ENCODE data around the gene HTR1E. TPM values are rescaled to one million over a fixed set of nuclear protein-coding genes. Genes with fewer than 3 reads are reported as not detected.
"Not testable (repeated sequence)": the region's sequence is repeated elsewhere in the genome, so short reads cannot be mapped to it uniquely, and the experiment has no call there.

The HTR1E gene
- polyA plus RNA-seq, 3 donors from 2014 or later: not detected

DNA sequence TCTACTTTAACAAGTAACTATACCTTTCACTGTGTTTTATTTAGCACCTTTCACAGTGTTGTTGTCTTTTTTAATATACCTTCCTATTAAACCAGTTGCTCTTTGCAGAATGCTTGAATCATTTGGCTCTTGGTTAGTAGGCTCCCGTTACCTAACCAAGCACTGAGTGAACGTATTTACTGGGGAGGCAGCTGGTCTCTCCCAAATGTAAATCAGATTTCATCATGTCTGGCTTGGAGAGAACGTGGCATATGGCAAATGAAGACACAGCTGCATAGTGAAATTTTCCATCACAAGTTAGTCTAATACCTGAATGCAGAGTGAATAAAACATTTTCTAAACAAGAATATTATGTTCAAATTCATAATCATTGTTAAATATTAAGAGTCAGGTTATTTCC is 12.4 kb downstream of the HTR1E start:
- Mint-ChIP-seq H3K27me3 (ENCODE audit: low read depth in 3 of 3) (no peaks in the 10 kb centered on the region), H3K27ac (no peak overlapping the region), H3K36me3 (no peaks in the 10 kb centered on the region), H3K4me3 (no peak overlapping the region), H3K9me3 (peaks cover 0 to 3% (median 0%) of the 10 kb centered on the region in 6 donors), H3K4me1 (no peaks in the 10 kb centered on the region)
- DNase-seq: no peak

DNA sequence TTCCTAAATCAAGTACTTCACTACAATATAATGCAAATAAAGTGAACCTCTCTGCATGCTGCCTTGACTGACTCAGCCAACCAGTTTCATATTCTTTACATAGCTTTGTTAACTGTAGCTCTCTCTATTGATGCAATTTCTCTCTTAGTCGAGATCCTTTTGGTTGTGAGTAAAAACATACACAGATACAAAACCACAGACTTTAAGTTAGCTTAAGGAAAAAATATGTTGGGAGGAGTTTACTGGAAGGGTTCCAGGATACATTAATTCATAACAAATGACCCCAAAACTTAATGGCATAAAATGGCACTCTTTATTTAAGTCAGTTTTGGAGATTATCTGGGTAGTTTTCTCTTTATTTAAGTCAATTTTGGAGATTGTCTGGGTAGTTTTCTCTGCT is 15.7 kb downstream of the HTR1E start:
- Mint-ChIP-seq H3K27me3 (ENCODE audit: low read depth in 3 of 3) (no peaks in the 10 kb centered on the region), H3K36me3 (no peaks in the 10 kb centered on the region), H3K4me3 (no peak overlapping the region), H3K9me3 (peaks cover 0 to 5% (median under 1%) of the 10 kb centered on the region in 6 donors), H3K4me1 (no peaks in the 10 kb centered on the region), H3K27ac (no peak overlapping the region)
- no peak for DNase-seq

DNA sequence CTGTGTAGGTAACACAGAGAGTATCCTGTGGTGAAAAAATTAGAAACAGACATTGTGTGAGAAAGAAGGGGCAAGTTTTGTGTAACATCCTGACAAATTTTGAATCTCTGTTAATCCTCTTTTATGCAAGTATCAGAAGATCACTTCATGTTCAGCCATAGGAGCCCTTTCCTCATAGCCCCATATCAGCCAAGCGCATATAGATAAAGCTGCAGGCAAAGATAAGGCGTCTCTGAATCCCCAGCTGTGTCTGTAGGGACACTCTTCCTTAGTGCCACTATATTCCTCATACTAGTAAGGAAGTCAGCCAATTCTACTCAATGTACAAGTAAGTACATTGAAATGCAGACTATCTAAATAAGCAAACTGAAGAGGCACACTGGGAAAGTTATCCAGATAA is 22.3 kb downstream of the HTR1E start:
- Mint-ChIP-seq H3K36me3 (no peaks in the 10 kb centered on the region), H3K4me1 (no peaks in the 10 kb centered on the region), H3K27ac (no peak overlapping the region), H3K27me3 (ENCODE audit: low read depth in 3 of 3) (peaks cover 0 to 1% (median 0%) of the 10 kb centered on the region in 3 donors), H3K9me3 (peaks cover 0 to 7% (median 2%) of the 10 kb centered on the region in 6 donors), H3K4me3 (no peak overlapping the region)
- DNase-seq: no peak

DNA sequence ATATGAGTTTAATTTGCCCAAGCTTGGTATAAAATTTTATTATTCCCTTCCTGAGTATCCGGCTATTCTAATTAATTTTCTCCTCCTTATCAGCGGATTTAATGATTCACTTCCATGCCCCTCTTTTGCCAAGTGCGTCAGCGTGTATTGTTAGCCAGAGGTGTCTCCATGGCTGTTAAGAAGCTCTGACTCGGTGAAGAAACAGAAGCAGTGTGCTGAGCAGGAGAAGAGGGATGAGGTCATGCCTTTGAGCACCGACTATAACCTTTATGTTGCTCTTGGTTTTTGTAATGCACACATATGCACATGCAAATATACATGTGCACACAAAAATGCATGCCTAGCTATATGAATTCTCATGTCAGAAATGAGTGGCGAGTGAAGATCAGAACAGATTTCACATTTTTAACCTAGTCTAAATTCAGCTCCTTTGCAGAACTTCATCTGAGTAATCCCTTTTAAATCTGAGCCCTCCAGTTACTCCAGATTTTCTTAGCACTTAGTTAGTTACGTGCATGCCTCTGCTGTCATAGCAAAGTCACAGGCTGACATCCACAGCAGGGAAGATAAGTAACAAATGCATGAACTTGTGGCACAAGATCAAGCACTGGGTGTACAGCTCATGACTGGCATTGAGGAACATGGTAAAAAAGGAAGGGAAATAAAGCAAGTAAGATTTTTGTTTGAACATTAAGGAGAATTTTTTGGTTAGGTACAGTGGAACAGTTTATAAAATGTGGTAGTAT is 24.3 kb downstream of the HTR1E start:
- H3K4me1 Mint-ChIP-seq: no peaks in the 10 kb centered on the region
- H3K9me3 Mint-ChIP-seq: peaks cover 0 to 7% (median 0%) of the 10 kb centered on the region in 6 donors
- H3K4me3 Mint-ChIP-seq: no peak overlapping the region
- no peaks in the 10 kb centered on the region for H3K36me3 Mint-ChIP-seq
- H3K27me3 Mint-ChIP-seq (ENCODE audit: low read depth in 3 of 3): peaks cover 0 to 1% (median 0%) of the 10 kb centered on the region in 3 donors
- no peak overlapping the region for H3K27ac Mint-ChIP-seq
- DNase-seq: no peak

DNA sequence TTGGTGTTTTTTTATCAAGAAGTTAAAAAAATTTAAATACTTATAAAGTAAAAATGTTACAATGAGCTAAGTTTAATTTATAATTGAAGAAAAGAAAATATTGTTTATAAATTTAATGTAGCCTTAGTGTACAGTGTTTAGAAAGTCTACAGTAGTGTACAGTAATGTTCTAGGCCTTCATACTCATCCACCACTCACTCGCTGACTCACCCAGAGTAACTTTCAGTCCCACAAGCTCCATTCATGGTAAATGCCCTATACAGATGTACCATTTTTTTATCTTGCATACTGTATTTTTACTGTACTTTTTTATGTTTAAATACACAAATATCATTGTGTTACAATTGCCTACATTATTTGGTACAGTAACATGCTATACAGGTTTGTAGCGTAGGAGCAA is 26.0 kb downstream of the HTR1E start:
- Mint-ChIP-seq H3K27ac (no peak overlapping the region), H3K4me3 (no peak overlapping the region), H3K36me3 (no peaks in the 10 kb centered on the region), H3K27me3 (ENCODE audit: low read depth in 3 of 3) (peaks cover 0 to 1% (median 0%) of the 10 kb centered on the region in 3 donors), H3K4me1 (no peaks in the 10 kb centered on the region), H3K9me3 (peaks cover 0 to 7% (median 0%) of the 10 kb centered on the region in 6 donors)
- no peak for DNase-seq

DNA sequence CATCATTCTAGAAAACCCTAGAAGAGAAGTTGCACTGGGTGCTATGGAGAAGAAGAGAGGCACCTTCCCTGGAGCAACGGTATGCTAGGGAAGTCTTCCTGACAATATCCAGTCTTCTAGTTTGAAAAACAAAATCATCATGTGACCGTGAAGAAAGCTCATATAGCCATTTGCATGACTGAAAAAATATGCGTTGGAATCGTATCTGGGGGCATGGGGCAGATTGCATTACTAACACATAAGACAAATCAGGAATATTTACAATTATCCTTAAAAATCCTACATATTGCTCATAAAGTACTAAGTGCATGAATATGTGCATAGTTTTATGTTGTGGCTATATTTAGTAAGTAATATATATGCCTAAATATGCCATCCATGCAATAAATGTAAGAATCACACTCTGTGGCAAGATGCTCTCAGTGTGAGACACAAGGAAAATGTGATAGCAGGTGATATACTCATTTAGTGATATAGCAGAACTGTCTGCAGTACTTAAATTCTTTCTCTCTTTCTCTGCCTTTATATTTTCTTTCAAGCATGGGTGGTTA is 26.8 kb downstream of the HTR1E start:
- Mint-ChIP-seq H3K36me3 (no peaks in the 10 kb centered on the region), H3K4me3 (no peak overlapping the region), H3K27ac (no peak overlapping the region), H3K4me1 (no peaks in the 10 kb centered on the region), H3K9me3 (peaks cover 0 to 7% (median under 1%) of the 10 kb centered on the region in 6 donors), H3K27me3 (ENCODE audit: low read depth in 3 of 3) (peaks cover 0 to 4% (median 0%) of the 10 kb centered on the region in 3 donors)
- DNase-seq: no peak

DNA sequence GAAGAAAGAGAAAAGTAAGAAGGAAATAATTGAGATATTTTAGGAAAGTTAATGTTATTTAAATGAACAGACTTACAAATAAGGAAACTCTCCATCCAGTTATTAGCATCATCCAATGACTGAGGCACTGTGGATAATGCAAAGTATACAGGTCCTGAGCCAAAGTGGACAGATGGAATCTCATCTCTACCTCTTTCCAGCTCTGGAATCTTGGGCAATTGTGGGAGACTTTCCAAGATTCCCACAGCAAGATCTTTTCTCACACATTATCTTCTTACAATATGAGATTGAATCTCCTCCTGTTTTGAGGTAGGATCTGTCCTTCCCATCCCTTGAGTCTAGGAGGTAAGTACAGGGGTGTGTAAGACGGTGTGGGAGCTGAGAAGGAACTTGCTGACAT is 28.9 kb downstream of the HTR1E start:
- H3K9me3 Mint-ChIP-seq: peaks cover 0 to 5% (median under 1%) of the 10 kb centered on the region in 6 donors
- H3K4me3 Mint-ChIP-seq: no peak overlapping the region
- no peaks in the 10 kb centered on the region for H3K36me3 Mint-ChIP-seq
- H3K27ac Mint-ChIP-seq: no peak overlapping the region
- no peaks in the 10 kb centered on the region for H3K4me1 Mint-ChIP-seq
- H3K27me3 Mint-ChIP-seq (ENCODE audit: low read depth in 3 of 3): peaks cover 0 to 4% (median 0%) of the 10 kb centered on the region in 3 donors
- no peak for DNase-seq

DNA sequence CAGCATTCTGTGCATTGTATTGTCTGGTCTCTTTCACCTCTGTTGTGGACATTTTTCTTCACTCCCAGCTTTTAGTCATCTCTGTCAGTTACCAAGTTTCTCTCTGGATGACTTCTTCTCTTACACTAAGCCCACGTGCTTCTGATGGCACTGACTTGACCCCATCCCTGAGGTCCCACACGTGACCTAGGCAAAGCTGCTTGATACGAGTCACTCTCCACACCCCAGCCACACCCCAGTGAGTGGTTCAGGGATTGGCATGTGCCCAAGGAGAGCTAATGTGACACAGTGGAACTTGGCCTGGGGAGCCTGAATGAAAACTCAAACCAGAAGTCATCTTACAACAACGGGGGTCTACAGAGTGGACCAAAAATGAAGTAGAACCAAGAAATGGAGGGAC is 32.2 kb downstream of the HTR1E start:
- H3K9me3 Mint-ChIP-seq: peaks cover 0 to 5% (median under 1%) of the 10 kb centered on the region in 6 donors

DNA sequence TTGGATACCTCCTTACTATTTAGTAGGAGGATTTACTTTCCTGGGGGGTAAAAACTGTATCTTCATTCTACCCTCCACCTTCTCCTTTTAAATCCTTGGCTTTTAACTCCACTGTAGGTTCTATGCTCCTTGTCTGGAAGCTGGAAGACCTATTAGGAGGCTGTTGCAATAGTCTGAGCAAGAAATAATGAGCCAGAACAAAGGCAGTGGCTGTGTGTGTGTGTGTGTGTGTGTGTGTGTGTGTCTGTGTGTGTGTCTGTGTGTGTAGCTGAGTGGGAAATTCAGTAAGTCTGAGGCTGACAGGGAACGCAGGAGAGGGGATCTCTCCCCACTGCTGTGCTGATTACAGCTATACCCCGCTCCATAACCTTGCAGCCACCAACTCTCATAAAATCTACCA is 35.8 kb downstream of the HTR1E start:
- DNase-seq: no peak
- H3K4me3 Mint-ChIP-seq: no peak overlapping the region
- no peaks in the 10 kb centered on the region for H3K4me1 Mint-ChIP-seq
- no peak overlapping the region for H3K27ac Mint-ChIP-seq
- H3K36me3 Mint-ChIP-seq: no peaks in the 10 kb centered on the region
- H3K9me3 Mint-ChIP-seq: peaks cover 0 to 3% (median 1%) of the 10 kb centered on the region in 6 donors
- peaks cover 0 to 4% (median 2%) of the 10 kb centered on the region in 3 donors for H3K27me3 Mint-ChIP-seq (ENCODE audit: low read depth in 3 of 3)

More for the DNA sequence above, 32.2 kb downstream of the HTR1E start:
- no peak for DNase-seq
- Mint-ChIP-seq H3K4me3 (no peak overlapping the region), H3K4me1 (no peaks in the 10 kb centered on the region), H3K27me3 (ENCODE audit: low read depth in 3 of 3) (peaks cover 0 to 2% (median 0%) of the 10 kb centered on the region in 3 donors), H3K27ac (no peak overlapping the region), H3K36me3 (no peaks in the 10 kb centered on the region)

DNA sequence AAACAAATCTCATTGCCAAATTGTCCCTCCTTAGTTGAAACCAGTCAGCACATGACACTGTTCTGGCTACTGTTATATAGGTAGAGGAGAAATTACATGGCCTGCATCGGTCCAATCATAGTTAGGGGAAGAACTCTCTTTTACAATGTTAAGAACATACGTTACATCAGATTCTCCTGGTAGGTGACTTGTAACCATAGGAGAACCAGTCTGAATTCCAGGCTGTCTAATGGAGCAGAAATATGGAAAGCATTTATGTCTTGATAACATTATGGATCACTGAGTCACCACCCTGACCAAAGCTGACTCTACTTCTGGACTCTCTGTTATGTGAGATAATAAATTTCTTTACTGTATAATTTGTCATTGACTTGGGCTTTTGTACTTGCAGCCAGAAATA is 40.9 kb downstream of the HTR1E start:
- Mint-ChIP-seq H3K36me3 (no peaks in the 10 kb centered on the region), H3K27ac (no peak overlapping the region), H3K9me3 (peaks cover 0 to 3% (median under 1%) of the 10 kb centered on the region in 6 donors), H3K27me3 (ENCODE audit: low read depth in 3 of 3) (peaks cover 0 to 4% (median 2%) of the 10 kb centered on the region in 3 donors), H3K4me1 (no peaks in the 10 kb centered on the region), H3K4me3 (no peak overlapping the region)
- DNase-seq: no peak

DNA sequence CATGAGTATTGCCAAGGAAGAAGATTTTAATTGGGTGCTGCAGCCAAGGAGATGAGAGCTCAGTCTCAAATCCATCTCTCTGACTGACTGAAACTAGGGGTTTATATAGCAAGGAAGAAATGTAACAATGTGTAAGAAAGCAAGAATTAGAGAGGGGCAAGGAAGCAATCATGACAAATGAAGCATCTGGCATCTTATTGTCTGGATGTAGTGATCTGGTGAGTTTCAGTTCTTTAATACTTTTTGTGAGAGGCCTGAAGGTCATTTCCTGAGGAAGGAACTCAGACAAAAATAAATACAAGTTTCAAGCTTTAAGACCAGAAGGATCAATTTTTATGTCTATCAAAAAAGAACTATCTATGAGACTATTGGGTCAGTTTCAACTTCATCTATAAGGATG is 64.2 kb downstream of the HTR1E start:
- no peak overlapping the region for H3K4me3 Mint-ChIP-seq
- H3K4me1 Mint-ChIP-seq: no peaks in the 10 kb centered on the region
- DNase-seq: no peak
- H3K36me3 Mint-ChIP-seq: peaks cover 0 to 11% (median 0%) of the 10 kb centered on the region in 3 donors
- no peak overlapping the region for H3K27ac Mint-ChIP-seq
- H3K27me3 Mint-ChIP-seq (ENCODE audit: low read depth in 3 of 3): peaks cover 0 to 3% (median 2%) of the 10 kb centered on the region in 3 donors
- peaks cover 1 to 19% (median 8%) of the 10 kb centered on the region in 6 donors for H3K9me3 Mint-ChIP-seq

DNA sequence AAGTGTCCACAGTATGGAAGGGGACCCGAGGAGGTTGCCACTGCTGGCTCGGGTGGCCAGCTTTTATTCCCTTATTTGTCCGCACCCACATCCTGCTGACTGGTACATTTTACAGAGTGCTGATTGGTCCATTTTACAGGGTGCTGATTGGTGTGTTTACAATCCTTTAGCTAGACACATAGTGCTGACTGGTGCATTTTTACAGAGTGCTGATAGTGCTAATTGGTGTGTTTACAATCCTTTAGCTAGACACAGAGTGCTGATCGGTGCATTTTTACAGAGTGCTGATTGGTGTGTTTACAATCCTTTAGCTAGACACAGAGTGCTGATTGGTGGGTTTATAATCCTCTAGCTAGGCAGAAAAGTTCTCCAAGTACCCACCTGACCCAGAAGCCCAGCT is 65.1 kb downstream of the HTR1E start:
- H3K27ac Mint-ChIP-seq; H3K27me3 Mint-ChIP-seq (ENCODE audit: low read depth in 3 of 3); DNase-seq; H3K4me3 Mint-ChIP-seq; H3K4me1 Mint-ChIP-seq: not testable (repeated sequence)
- H3K9me3 Mint-ChIP-seq: peaks cover 1 to 19% (median 8%) of the 10 kb centered on the region in 6 donors
- peaks cover 0 to 11% (median 0%) of the 10 kb centered on the region in 3 donors for H3K36me3 Mint-ChIP-seq

DNA sequence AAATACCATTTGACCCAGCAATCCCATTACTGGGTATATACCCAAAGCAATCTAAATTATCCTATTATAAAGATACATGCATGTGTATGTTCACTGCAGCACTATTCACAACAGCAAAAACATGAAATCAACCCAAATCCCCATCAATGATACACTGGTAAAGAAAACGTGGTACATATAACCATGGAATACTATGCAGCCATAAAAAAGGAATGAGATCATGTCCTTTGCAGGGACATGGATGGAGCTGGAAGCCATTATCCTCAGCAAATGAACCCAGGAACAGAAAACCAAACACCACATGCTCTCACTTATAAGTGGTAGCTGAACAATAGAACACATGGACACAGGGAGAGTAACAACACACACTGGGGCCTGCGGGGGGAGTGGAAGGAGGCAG is 69.2 kb downstream of the HTR1E start:
- H3K4me1 Mint-ChIP-seq; H3K27me3 Mint-ChIP-seq (ENCODE audit: low read depth in 3 of 3); H3K36me3 Mint-ChIP-seq; H3K27ac Mint-ChIP-seq; H3K9me3 Mint-ChIP-seq; DNase-seq; H3K4me3 Mint-ChIP-seq: not testable (repeated sequence)

DNA sequence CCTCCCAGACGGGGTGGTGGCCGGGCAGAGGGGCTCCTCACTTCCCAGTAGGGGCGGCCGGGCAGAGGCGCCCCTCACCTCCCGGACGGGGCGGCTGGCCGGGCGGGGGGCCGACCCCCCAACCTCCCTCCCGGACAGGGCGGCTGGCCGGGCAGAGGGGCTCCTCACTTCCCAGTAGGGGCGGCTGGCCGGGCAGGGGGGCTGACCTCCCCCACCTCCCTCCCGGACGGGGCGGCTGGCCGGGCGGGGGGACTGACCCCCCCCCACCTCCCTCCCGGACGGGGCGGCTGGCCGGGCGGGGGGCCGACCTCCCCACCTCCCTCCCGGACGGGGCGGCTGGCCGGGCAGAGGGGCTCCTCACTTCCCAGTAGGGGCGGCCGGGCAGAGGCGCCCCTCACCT is 72.3 kb downstream of the HTR1E start:
- not testable (repeated sequence) for H3K9me3 Mint-ChIP-seq; H3K27ac Mint-ChIP-seq; H3K27me3 Mint-ChIP-seq (ENCODE audit: low read depth in 3 of 3); H3K4me1 Mint-ChIP-seq; H3K36me3 Mint-ChIP-seq; H3K4me3 Mint-ChIP-seq; DNase-seq
